NCI-H2227 treated with DMSO at 0.1 percent for 48 hours (cell line): ENCODE data around the gene RBPJL.
"Not testable (repeated sequence)": the region's sequence is repeated elsewhere in the genome, so short reads cannot be mapped to it uniquely, and the experiment has no call there.

Source experiments
- DNase-seq: peaks from one replicate; lab custom pipeline; 2025; lab: John Stamatoyannopoulos, UW

Gene RBPJL

GRCh38 chr20:45342855-45343531 lies 36.4 kb downstream of the RBPJL start:
- no peak for DNase-seq

- no peak for DNase-seq
Observed at GRCh38 chr20:45343532-45344167, 37.0 kb downstream of the RBPJL start.

GRCh38 chr20:45344168-45344860 lies 37.7 kb downstream of the RBPJL start:
- DNase-seq, result no peak

- DNase-seq, result no peak
Observed at GRCh38 chr20:45345104-45345936, 38.7 kb downstream of the RBPJL start.

GRCh38 chr20:45346291-45346718 lies 39.7 kb downstream of the RBPJL start:
- DNase-seq, result no peak

- DNase-seq, result no peak
Observed at GRCh38 chr20:45346851-45347250, 40.2 kb downstream of the RBPJL start.

GRCh38 chr20:45347297-45347935 lies 40.8 kb downstream of the RBPJL start:
- DNase-seq, result no peak

GRCh38 chr20:45347936-45348778 lies 41.5 kb downstream of the RBPJL start, which contains the start of gene SDC4:
Gene SDC4, minus strand, starts transcription at chr20:45348424. Its CDS starts 40 bp downstream, at chr20:45348384.
- DNase-seq, result no peak

- DNase-seq, result no peak
Observed at GRCh38 chr20:45350217-45350616, 43.6 kb downstream of the RBPJL start.

GRCh38 chr20:45350795-45351194 lies 44.2 kb downstream of the RBPJL start:
- DNase-seq, result not testable (repeated sequence)

GRCh38 chr20:45352729-45353128 lies 46.1 kb downstream of the RBPJL start:
- no peak for DNase-seq

GRCh38 chr20:45353746-45354145 lies 47.1 kb downstream of the RBPJL start:
- no peak for DNase-seq

- no peak for DNase-seq
Observed at GRCh38 chr20:45354423-45355208, 48.0 kb downstream of the RBPJL start.

- DNase-seq, result no peak
Observed at GRCh38 chr20:45355209-45356084, 48.8 kb downstream of the RBPJL start.

GRCh38 chr20:45358282-45359068 lies 51.8 kb downstream of the RBPJL start:
- no peak for DNase-seq

- DNase-seq, result no peak
Observed at GRCh38 chr20:45359069-45359405, 52.4 kb downstream of the RBPJL start.

GRCh38 chr20:45359406-45360148 lies 52.9 kb downstream of the RBPJL start:
- DNase-seq, result no peak
